ENCODE measurements around the gene CRIP2.

CRIP2 gene

GRCh38 chr14:105474483-105475268 is at the start of gene CRIP2:
CRIP2 (plus strand) TSS chr14:105474821; CDS start chr14:105474863, 42 bp downstream.
- DNase-seq: no peak

GRCh38 chr14:105424861-105425260 is 49.8 kb upstream of the CRIP2 start:
- no peak for DNase-seq

GRCh38 chr14:105425823-105426247 is 48.8 kb upstream of the CRIP2 start:
- DNase-seq: no peak

GRCh38 chr14:105426416-105427130 is 48.0 kb upstream of the CRIP2 start:
- DNase-seq: no peak

GRCh38 chr14:105427412-105427811 is 47.2 kb upstream of the CRIP2 start:
- no peak for DNase-seq

GRCh38 chr14:105427936-105428485 is 46.6 kb upstream of the CRIP2 start:
- DNase-seq: no peak

GRCh38 chr14:105430042-105430441 is 44.6 kb upstream of the CRIP2 start:
- no peak for DNase-seq

- DNase-seq: no peak
Measured at GRCh38 chr14:105430565-105430964, 44.1 kb upstream of the CRIP2 start.

GRCh38 chr14:105431256-105431655 is 43.4 kb upstream of the CRIP2 start:
- DNase-seq: no peak

- DNase-seq: no peak
Measured at GRCh38 chr14:105432657-105433056, 42.0 kb upstream of the CRIP2 start.

GRCh38 chr14:105433161-105433605 is 41.4 kb upstream of the CRIP2 start:
- no peak for DNase-seq

GRCh38 chr14:105436402-105436801 is 38.2 kb upstream of the CRIP2 start:
- no peak for DNase-seq

- DNase-seq: no peak
Measured at GRCh38 chr14:105436891-105437722, 37.5 kb upstream of the CRIP2 start.

- DNase-seq: no peak
Measured at GRCh38 chr14:105437723-105438500, 36.7 kb upstream of the CRIP2 start.

- no peak for DNase-seq
Measured at GRCh38 chr14:105439179-105439578, 35.4 kb upstream of the CRIP2 start.

- DNase-seq: peak; percentile 99
Measured at GRCh38 chr14:105439710-105440553, 34.7 kb upstream of the CRIP2 start.

GRCh38 chr14:105440554-105440900 is 34.1 kb upstream of the CRIP2 start:
- DNase-seq: no peak

GRCh38 chr14:105440992-105441391 is 33.6 kb upstream of the CRIP2 start:
- no peak for DNase-seq

- DNase-seq: no peak
Measured at GRCh38 chr14:105442125-105442524, 32.5 kb upstream of the CRIP2 start.

GRCh38 chr14:105442834-105443233 is 31.8 kb upstream of the CRIP2 start:
- DNase-seq: no peak

- DNase-seq: no peak
Measured at GRCh38 chr14:105444859-105445258, 29.8 kb upstream of the CRIP2 start.
